ENCODE data around the gene MT1X. TPM values are rescaled to one million over a fixed set of nuclear protein-coding genes. Genes with fewer than 3 reads are reported as not detected.

Gene MT1X
- total and polyA plus RNA-seq, 2 donors from 2014 or later, result 223 to 476 TPM

DNA sequence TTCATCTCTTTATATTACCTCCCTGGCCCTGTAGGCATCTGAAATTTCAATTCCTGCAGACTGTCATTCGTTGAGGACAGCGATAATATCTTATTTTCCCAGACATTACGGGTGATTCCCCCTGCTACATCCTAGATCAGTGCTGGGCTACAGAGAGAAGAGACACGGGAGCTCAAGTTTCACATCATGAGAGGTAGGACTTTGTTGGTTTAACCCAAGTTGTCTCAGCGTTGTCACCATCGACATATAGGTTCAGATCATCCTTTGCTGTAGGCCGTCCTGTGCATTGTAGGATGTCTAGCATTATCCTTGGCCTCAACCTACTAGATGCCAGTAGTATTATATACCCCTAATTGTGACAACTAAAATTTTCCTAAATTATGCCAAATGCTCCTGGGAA is 19.3 kb downstream of the MT1X start:
- intact Hi-C loops (cut with DNase I), result no loop called here
- FAIRE-seq (no peak), DNase-seq (peak in 1 of 5 donors; percentile 9)
- Histone ChIP-seq H3K4me1 (ENCODE audit: control insufficient read depth in 2 of 3, insufficient read depth in 2 of 3, low read depth in 1 of 3, low read length in 3 of 3) (no peaks in the 10 kb centered on the region), H3K36me3 (ENCODE audit: control insufficient read depth in 2 of 3, insufficient read depth in 3 of 3, low read length in 3 of 3) (no peaks in the 10 kb centered on the region), H3K9ac (ENCODE audit: low read length in 3 of 3) (no peak overlapping the region), H3K27ac (ENCODE audit: low read depth in 2 of 2, low read length in 2 of 2) (no peak overlapping the region), H3K27me3 (ENCODE audit: control insufficient read depth, insufficient read depth, low read length) (no peaks in the 10 kb centered on the region), H3K9me3 (ENCODE audit: control insufficient read depth in 2 of 3, insufficient read depth in 1 of 3, low read length in 3 of 3) (no peaks in the 10 kb centered on the region), H3K4me3 (ENCODE audit: low read length in 3 of 3) (no peak overlapping the region)
- TF ChIP-seq, protein P1, sequence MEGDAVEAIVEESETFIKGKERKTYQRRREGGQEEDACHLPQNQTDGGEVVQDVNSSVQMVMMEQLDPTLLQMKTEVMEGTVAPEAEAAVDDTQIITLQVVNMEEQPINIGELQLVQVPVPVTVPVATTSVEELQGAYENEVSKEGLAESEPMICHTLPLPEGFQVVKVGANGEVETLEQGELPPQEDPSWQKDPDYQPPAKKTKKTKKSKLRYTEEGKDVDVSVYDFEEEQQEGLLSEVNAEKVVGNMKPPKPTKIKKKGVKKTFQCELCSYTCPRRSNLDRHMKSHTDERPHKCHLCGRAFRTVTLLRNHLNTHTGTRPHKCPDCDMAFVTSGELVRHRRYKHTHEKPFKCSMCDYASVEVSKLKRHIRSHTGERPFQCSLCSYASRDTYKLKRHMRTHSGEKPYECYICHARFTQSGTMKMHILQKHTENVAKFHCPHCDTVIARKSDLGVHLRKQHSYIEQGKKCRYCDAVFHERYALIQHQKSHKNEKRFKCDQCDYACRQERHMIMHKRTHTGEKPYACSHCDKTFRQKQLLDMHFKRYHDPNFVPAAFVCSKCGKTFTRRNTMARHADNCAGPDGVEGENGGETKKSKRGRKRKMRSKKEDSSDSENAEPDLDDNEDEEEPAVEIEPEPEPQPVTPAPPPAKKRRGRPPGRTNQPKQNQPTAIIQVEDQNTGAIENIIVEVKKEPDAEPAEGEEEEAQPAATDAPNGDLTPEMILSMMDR (IDR thresholded peaks at IDR 0.05; ENCODE audit: borderline replicate concordance, extremely low read depth, insufficient read depth), result no peak

DNA sequence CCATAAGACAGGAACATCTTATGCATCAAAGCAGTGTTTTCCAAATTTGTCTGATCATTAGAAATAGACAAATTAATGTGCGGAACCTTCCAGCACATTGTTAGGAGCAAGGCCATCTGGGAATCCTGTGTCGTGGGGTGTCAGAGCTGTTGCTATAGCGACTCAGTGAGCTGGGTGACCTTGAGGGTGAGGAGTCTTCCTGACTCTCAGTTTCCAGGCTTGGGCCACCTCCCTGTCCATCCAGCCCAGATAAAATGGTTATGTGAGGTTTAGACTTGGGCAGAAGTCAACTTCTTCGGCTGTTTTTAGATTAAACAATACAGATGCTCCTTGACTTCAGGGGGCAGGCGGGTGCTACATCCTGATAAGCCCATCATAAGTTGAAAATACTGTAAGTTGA is 20.6 kb downstream of the MT1X start:
- no peaks in the 10 kb centered on the region for H3K36me3 ChIP-seq (ENCODE audit: control insufficient read depth in 2 of 3, insufficient read depth in 3 of 3, low read length in 3 of 3)
- H3K9ac ChIP-seq (ENCODE audit: low read length in 3 of 3), result no peak overlapping the region
- TF ChIP-seq, protein P1 (IDR thresholded peaks at IDR 0.05; ENCODE audit: borderline replicate concordance, extremely low read depth, insufficient read depth), result no peak
- H3K27ac ChIP-seq (ENCODE audit: low read depth in 2 of 2, low read length in 2 of 2), result no peak overlapping the region
- intact Hi-C loops (cut with DNase I), result no loop called here
- no peak overlapping the region for H3K4me3 ChIP-seq (ENCODE audit: low read length in 3 of 3)
- no peak for FAIRE-seq
- no peaks in the 10 kb centered on the region for H3K4me1 ChIP-seq (ENCODE audit: control insufficient read depth in 2 of 3, insufficient read depth in 2 of 3, low read depth in 1 of 3, low read length in 3 of 3)
- H3K9me3 ChIP-seq (ENCODE audit: control insufficient read depth in 2 of 3, insufficient read depth in 1 of 3, low read length in 3 of 3), result no peaks in the 10 kb centered on the region
- no peaks in the 10 kb centered on the region for H3K27me3 ChIP-seq (ENCODE audit: control insufficient read depth, insufficient read depth, low read length)
- no peak for DNase-seq

DNA sequence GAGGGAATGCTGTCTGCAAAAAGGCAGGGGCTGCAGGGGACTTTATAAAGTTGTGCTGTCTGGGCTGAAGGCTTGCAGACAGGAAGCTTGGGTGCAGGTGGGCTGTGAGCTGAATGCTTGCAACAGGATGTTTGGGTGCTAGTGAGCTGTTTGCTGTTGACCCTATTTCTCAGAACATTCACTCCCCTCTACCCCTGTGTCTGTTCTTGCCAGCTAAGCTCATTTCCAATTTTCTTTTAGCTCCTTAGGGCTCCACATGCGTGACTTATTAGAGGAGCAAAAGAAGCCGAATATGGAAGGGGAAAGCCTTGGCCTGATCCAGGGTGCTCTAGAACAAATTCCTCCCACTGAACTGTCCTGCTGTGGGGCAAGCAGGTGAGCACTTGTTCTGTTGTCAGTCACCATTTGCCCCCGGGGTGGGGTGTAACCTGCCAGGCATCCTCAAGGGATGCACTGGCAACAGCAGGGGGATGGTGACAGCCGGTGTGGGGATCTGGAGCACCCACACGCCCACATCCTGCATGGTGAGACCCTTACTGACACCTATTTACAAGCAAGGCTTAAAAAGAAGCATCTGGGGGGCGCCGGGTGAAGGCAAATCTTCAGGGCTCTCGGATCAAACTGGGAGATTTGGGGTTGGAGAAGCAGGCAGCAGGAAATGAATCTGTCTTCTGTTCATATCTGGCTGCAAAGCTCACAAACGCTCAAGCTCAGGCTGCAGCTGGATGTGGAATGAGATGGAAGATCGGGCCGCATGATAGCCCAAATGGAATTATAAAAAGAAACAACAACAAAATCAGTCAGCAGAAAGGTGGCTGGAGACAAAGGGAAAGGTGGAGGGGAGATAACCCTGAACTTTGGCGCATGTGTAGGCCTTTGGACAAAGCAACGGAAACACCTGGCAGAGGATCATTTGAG is 26.5 kb downstream of the MT1X start:
- intact Hi-C loops (cut with DNase I), result no loop called here
- FAIRE-seq, result no peak

More for the DNA sequence above, 26.5 kb downstream of the MT1X start:
- Histone ChIP-seq H3K4me1 (ENCODE audit: control insufficient read depth in 2 of 3, insufficient read depth in 2 of 3, low read depth in 1 of 3, low read length in 3 of 3) (no peaks in the 10 kb centered on the region), H3K9me3 (ENCODE audit: control insufficient read depth in 2 of 3, insufficient read depth in 1 of 3, low read length in 3 of 3) (no peaks in the 10 kb centered on the region), H3K4me3 (ENCODE audit: low read length in 3 of 3) (no peak overlapping the region), H3K27me3 (ENCODE audit: control insufficient read depth, insufficient read depth, low read length) (no peaks in the 10 kb centered on the region), H3K36me3 (ENCODE audit: control insufficient read depth in 2 of 3, insufficient read depth in 3 of 3, low read length in 3 of 3) (no peaks in the 10 kb centered on the region), H3K9ac (ENCODE audit: low read length in 3 of 3) (no peak overlapping the region), H3K27ac (ENCODE audit: low read depth in 2 of 2, low read length in 2 of 2) (no peak overlapping the region)
- DNase-seq, result no peak
- TF ChIP-seq, protein P1 (IDR thresholded peaks at IDR 0.05; ENCODE audit: borderline replicate concordance, extremely low read depth, insufficient read depth), result no peak

Data from kidney (tissue), 14 donors.